ENCODE results near the gene EEF1AKMT1.
A peak's percentile ranks its signal among the peaks of the same experiment; 100 is the strongest.

The EEF1AKMT1 gene

DNA sequence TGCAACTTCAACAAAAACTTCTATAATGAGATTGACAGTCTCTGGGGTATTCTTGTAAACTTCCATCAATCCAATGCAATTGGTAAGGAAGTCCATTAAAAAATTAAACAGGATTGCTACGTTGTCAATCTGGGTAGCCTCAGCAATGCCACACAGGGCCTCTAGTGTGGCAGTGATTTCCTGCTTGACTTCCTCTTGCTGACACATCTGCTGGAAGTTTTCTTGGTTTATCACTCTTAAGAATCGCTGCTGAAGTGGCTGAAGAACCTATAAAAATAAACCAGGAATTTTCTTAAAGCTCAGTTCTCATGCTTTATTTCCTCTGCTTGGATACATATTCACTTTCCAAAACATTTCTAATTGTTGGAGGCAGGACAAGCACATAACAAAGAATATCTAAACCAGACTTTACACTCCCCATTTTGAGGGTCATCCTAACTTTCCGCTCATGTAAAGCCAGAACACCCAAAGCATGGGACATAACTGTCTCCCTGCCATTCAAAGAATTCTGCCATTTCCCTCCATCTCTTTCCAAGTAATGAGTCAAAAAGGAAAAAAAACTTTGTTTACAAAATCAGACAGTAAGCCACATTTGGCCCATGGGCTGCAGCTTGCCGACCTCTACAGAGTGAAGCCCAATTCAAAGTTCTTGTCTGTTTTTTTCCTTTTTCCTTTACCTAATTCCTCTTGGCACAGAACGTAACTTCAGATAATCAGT is 23.2 kb upstream of the EEF1AKMT1 start:
- no peak overlapping the region for H3K4me3 ChIP-seq (ENCODE audit: low read length)
- TF ChIP-seq ZNF274 (IDR thresholded peaks at IDR 0.05; ENCODE audit: low read depth, low read length), result no peak

DNA sequence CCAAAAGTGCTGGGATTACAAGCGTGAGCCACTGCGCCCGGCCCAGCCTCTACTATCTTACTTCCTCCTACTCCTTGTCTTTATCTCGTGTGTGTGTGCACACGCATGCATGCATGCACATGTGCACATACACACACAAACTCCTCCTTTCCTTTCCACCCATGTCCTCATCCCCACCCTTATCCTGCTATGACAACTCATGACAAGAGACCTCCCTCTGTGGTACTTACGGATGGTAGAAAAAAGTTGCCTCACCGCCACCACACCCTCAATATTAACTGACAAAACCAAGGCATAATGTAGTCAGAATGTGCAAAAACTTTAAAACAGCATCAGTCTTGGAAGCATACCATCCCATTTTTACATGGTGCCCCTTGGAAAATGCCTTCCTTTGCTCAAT is 15.9 kb upstream of the EEF1AKMT1 start:
- no peak for TF ChIP-seq ZNF274 (IDR thresholded peaks at IDR 0.05; ENCODE audit: low read depth, low read length)
- H3K4me3 ChIP-seq (ENCODE audit: low read length), result no peak overlapping the region

DNA sequence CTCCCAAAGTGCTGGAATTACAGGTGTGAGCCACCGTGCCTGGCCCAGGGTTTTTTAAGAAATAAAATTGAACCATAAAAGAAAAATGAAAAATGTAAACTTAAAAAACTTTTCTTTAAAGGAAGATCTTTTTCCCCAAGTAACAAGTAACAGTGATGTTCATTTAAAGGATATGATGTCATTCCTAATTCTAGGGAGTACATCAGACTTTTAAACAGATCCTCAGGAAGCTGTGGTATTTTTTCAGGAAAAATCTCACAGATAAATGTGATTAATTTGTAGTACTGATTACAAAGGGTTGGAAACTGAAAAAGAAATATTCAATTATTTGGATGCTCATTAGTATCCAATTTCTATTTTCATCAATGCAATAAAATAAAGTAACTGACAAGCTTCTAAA is 14.6 kb upstream of the EEF1AKMT1 start:
- no peak for TF ChIP-seq ZNF274 (IDR thresholded peaks at IDR 0.05; ENCODE audit: low read depth, low read length)
- H3K4me3 ChIP-seq (ENCODE audit: low read length), result no peak overlapping the region

DNA sequence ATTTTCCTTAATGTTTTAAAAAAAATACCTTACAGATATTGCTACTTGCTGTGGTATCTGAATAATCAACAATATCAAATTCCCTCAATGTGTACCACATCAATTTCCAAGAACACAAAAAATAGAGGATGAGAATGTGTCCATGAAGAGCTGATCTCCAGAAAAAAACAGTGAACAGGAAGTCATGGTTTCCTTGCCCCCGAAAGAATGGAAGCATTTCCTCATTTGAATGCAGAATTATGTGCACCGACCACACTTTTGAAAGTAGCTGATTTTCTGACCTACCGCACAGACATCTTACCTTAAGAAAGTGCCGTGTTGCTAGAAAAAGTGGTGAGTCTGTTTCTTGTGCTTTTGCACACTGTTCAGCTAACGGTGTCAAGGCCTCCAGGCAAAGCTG is 13.4 kb upstream of the EEF1AKMT1 start:
- H3K4me3 ChIP-seq (ENCODE audit: low read length), result no peak overlapping the region
- TF ChIP-seq ZNF274 (IDR thresholded peaks at IDR 0.05; ENCODE audit: low read depth, low read length), result no peak

DNA sequence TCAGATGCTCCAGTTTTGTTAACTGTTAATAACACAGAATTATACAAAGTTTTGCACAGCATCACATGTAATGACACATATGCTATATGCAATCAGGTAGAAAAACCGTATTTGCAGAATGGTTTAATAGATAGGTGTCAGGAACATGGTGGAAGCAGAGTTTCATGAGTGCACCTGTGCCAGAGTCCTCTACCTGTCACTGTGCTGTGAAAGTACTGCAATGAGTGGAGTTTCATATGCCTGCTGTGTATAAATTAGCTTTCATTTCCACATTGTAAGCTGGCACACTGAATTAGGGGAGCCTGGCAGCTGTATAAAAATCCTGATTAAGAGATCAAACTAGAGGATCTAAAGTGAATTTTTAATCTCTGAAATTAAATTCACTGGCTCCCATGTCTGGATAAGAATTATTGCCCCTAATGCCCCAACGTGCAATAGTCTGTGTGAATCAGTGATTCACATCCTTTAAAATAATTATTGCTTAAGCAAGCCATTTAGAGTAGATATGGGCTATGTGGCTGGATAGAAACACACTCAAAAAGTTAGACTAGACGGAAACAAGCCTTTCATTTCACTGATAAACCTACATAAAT is 8.5 kb upstream of the EEF1AKMT1 start:
- H3K4me3 ChIP-seq (ENCODE audit: low read length), result no peak overlapping the region
- TF ChIP-seq ZNF274 (IDR thresholded peaks at IDR 0.05; ENCODE audit: low read depth, low read length), result no peak

DNA sequence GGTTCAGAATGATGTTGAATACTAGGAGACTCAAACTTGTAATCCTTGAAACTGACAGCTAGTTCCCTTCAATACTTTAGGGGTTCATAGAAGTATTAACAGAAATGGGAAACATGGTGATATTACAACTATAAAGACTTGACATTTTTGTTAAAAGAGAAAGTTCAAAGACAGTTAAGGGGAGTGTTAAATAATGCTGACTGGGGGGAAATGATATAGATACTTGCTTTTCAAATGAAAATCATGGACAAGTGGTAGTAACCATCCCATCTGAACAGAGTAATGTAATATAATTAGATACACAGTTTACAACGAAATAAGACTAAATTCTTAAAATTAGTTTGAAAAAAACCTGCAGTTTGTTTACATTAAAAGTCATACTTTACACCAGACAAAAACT is 6.6 kb upstream of the EEF1AKMT1 start:
- no peak overlapping the region for H3K4me3 ChIP-seq (ENCODE audit: low read length)
- no peak for TF ChIP-seq ZNF274 (IDR thresholded peaks at IDR 0.05; ENCODE audit: low read depth, low read length)

DNA sequence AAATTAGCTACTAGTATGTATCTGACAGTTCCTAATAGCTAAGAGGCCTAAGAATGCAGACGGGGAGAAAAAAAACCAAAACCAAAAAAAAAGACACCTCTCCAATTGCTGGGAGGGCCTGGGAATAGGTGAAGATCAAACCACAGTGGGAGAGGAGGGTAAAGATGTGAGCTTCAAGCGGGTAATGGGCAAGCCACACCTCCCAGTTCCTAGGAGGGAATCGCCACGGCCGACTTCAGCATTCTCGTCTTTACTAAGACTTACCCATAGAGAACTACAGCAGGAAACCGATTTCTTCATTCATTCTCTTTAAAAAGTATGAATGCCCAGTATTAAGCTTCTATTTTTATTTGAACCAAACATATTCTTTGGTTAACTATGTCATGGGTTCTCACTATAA is 5.6 kb upstream of the EEF1AKMT1 start:
- no peak for TF ChIP-seq ZNF274 (IDR thresholded peaks at IDR 0.05; ENCODE audit: low read depth, low read length)

DNA sequence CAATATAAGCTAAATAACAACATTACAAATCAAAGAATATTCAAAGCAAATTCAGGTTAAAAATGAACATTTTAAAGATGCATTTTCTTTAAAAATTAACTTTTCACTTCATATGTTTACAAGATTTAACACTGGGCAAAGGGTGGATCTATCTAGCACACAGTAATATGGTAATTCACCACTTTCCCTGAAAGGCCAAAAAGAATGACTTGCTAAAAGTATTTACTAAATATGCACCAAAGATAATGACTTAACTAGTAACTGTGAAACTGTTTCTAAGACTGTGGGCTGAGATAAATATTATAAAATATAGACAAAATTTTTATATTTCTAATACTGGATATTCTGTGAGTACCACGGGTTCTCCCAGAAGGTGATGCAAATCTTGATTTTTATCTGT is 4.5 kb upstream of the EEF1AKMT1 start:
- TF ChIP-seq ZNF274 (IDR thresholded peaks at IDR 0.05; ENCODE audit: low read depth, low read length), result no peak
- H3K4me3 ChIP-seq (ENCODE audit: low read length), result no peak overlapping the region

More for the DNA sequence above, 5.6 kb upstream of the EEF1AKMT1 start:
- H3K4me3 ChIP-seq (ENCODE audit: low read length), result no peak overlapping the region

DNA sequence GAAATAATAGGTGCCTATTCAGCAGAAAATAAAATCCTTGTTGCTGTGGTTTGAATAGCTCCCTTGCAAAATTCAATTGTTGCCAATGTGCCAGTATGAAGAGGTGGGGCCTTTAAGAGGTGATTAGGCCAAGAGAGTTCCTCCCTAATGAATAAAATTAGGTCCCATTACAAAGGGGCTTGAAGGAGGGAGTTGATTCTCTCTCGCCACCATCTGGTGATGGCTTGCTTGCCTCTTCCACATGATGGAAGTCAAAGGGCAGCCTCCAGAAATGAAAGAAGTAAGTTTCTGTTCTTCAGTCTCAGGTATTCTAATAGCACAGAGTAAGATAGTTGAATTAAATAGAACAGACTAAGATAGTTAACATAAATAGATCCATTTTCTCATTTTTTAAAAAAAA is 3.0 kb upstream of the EEF1AKMT1 start:
- no peak overlapping the region for H3K4me3 ChIP-seq (ENCODE audit: low read length)
- no peak for TF ChIP-seq ZNF274 (IDR thresholded peaks at IDR 0.05; ENCODE audit: low read depth, low read length)

DNA sequence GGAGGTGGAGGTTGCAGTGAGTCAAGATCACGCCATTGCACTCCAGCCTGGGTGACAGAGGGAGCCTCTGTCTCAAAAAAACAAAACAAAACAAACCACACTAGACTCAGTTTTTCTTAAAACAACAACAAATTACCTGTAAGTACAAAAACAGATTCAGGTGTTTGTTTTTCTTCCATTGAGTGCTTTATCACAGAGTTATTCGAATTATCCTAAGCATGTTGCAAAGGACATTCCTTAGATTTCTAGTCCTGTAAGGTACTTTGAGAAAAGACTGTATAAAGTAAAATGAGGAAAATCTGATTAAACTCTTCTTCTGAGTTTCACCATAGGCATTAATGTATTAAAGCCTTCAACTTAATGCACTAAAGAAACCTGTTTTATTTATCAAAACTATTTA is 2.2 kb upstream of the EEF1AKMT1 start:
- no peak for TF ChIP-seq ZNF274 (IDR thresholded peaks at IDR 0.05; ENCODE audit: low read depth, low read length)
- H3K4me3 ChIP-seq (ENCODE audit: low read length), result no peak overlapping the region

DNA sequence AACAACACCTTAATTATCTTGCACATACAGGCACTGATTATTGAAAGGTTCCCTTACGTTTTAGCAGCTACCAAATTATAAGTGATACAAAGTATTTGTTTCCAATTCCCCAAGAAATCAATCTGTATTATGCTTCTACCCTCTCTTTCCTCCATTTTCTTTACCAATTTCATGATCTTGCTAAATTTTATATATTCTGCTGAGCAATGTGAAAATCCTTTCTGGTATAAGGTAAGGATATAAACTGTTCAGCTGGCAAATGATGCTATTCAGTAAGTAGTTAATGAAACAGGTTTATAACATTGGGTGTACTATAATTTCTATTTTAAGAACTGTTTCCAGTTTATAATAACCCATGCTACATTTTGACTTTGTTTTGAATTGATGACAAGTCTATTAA is 985 bp upstream of the EEF1AKMT1 start:
- no peak for TF ChIP-seq ZNF274 (IDR thresholded peaks at IDR 0.05; ENCODE audit: low read depth, low read length)
- H3K4me3 ChIP-seq (ENCODE audit: low read length), result no peak overlapping the region

DNA sequence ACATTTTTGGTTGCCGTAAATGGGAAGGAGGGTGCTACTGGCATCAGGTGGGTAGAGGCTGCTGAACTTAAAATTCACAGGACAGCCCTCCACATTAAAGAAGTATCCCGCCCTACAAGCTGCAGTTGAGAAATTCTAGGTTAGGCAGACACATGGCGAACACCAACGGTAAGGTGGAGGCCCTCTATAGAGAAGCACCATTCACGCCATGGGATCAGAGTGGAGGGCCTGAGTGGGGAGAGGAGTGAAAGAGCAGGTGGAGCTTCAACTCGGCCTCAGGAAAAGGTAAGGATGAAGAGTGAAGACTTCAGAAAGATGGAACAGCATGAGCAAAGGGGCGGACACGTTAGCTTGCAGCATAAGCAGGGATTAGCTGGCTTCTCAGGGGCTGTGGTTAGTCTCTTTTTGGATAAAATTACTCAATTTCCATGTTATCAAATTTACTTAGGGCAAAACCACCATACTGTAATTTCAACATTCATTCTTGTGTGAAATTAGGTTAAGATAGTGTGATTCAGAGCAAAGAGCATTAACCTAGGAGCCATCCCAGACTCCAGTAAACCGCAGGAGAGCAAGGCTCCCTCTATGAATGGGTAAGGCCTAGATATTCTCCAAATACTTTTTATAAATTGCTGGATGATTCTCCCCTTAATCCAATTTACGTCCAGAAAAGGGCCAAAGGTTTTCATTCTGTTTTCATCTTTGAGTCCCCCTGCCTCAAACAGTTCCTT is 1.2 kb downstream of the EEF1AKMT1 start:
- peak overlapping the region; percentile 69 for H3K4me3 ChIP-seq (ENCODE audit: low read length)
- no peak for TF ChIP-seq ZNF274 (IDR thresholded peaks at IDR 0.05; ENCODE audit: low read depth, low read length)

DNA sequence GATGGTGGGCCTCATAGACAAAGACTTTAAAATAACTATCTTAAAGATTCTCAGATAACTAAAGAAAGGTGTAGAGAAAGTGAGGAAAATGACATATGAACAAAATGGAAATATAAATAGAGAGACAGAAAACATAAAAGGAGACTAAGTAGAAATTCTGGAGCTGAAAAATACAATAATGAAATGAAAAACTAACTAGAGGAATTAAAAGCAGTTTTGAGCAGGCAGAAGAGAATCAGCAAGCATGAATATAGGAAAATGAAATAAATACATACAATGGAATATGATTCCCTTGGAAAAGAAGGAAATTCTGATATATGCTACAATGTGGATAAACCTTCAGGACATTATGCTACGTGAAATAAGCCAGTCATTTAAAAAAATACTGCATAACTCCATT is 3.9 kb downstream of the EEF1AKMT1 start:
- TF ChIP-seq ZNF274 (IDR thresholded peaks at IDR 0.05; ENCODE audit: low read depth, low read length), result no peak
- no peak overlapping the region for H3K4me3 ChIP-seq (ENCODE audit: low read length)

DNA sequence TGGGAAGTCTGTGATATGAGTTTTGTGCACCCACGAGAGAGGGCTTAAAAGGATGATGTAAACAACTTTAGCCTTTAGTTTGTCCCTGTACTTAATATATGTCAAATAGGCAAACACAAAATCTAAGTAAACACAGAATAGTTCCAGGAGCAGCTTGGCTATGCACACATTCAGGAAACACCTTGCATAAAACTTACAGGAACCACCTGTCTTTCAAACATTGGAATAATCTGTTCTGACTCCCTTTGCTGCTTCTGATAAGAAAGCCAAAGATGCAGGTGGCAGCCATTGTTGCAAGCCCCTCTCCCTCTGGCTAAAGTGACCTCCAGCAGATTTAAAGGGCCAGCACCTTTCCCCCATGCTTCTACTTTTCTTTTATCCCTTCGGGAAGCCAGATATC is 4.7 kb downstream of the EEF1AKMT1 start:
- TF ChIP-seq ZNF274 (IDR thresholded peaks at IDR 0.05; ENCODE audit: low read depth, low read length), result no peak
- no peak overlapping the region for H3K4me3 ChIP-seq (ENCODE audit: low read length)

DNA sequence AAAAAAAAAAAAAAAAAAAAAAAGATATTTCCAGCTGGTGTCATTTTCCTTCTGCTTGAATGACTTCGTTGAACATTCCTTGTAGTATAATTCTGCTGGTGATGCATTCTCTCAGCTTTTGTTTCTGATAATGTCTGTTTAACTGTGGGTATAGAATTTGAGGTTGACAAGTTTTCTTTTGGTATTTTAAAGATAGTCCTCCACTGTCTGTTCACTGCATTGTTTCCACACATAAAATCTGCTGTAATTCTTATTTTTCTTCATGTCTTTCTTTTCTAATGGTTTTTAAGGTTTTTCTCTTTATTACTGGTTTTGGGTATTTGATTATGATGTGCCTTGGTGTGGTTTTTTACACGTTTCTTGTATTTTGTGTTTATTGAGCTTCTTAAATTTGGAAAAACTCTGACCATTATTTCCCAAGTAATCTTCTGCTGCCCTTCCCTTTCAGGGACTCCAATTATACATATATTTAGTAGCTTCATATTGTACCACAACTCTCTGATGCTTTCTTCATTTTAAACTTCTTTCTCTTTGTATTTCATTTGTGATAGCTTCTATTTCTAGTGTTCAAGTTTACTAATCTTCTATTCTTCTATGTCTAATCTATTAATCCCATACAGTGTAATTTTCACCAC is 6.3 kb downstream of the EEF1AKMT1 start:
- no peak overlapping the region for H3K4me3 ChIP-seq (ENCODE audit: low read length)
- TF ChIP-seq ZNF274 (IDR thresholded peaks at IDR 0.05; ENCODE audit: low read depth, low read length), result no peak
